Fibroblast of skin of scalp (primary cell): ENCODE measurements around the gene FDX2.
"Not testable (repeated sequence)": the region's sequence is repeated elsewhere in the genome, so short reads cannot be mapped to it uniquely, and the experiment has no call there.

Experiments
- DNase-seq: peaks from one replicate; pipeline ENCODE4 v3.0.0-alpha.2; 2013

The FDX2 gene

GRCh38 chr19:10283301-10284064 lies 32.3 kb downstream of the FDX2 start:
- no peak for DNase-seq

DNA sequence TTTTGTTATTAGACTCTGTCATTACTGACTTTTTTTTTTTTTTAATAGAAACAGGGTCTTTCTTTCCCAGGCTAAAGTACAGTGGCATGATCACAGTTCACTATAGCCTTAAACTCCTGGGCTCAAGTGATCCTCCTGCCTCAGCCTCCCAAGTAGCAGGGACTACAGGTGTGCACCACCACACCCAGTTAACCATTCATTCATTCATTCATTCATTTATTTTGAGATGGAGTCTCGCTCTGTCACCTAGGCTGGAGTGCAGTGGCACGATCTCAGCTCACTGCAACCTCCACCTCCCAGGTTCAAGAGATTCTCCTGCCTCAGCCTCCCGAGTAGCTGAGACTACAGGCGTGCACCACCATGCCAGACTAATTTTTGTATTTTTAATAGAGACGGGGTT lies 33.8 kb downstream of the FDX2 start:
- DNase-seq: not testable (repeated sequence)

DNA sequence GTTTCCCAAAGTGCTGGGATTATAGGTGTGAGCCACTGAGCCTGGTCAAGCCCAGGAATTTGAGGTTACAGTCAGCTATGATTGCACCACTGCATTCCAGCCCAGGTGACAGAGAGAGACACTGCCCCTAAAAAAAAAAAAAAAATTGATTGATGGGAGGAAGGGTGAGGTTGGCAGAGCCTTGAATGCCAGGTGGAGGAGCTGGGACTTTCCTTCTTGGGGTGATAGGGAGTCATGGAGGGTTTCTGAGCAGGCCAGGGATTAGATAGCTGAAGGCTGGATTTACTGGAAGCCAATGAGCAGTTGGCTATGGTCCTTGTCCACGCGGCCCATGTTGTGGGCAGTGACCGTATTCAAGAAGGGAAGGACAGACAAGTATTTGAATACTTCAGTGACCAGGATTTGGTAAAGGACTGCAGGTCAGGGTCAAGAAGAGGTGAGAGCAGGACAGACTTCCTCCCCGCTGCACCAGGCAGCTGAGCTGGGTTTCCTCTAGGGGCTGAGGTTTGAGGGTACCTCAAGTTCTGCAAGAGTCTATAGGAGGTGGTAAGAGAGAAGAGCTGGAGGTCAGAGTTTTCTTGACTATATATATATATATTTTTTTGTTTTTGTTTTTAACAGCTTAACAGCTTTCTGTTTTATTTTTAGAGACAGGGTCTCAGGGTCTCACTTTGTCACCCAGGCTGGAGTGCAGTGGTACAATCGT lies 35.9 kb downstream of the FDX2 start:
- DNase-seq: no peak

DNA sequence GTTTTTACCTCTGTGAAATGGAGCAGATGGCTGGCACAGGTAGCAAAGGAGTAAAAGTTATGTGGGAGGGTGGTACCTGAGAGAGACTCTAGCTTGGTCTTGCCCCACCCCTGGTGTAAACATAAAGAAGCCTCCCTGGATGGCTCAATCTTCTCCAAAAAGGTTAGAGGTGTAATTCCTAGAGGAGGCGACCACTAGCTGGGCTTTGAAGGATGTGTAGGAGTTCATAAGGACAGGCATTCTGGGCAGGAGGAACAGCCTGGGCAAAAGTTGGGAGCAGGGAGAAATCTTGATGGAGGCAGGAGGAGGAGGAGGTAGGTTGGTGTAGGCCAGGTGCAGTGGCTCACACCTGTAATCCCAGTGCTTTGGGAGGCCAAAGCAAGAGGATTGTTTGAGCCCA lies 36.9 kb downstream of the FDX2 start:
- DNase-seq: no peak

GRCh38 chr19:10277795-10278589 lies 37.8 kb downstream of the FDX2 start:
- no peak for DNase-seq

DNA sequence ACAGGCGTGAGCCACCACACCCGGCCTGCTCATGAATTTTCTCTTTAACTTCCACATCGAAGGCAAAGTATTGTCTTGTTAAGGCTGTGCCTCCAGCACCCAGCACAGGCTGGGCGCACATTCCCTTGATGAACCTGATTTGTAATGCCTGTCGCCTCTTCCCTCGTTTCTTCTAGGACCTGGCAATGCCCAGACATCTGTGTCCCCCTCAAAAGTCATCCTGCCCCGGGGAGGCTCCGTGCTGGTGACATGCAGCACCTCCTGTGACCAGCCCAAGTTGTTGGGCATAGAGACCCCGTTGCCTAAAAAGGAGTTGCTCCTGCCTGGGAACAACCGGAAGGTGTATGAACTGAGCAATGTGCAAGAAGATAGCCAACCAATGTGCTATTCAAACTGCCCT lies 41.2 kb downstream of the FDX2 start:
- no peak for DNase-seq

- no peak for DNase-seq
Observed at GRCh38 chr19:10271543-10272086, 44.2 kb downstream of the FDX2 start.

- peak; percentile 38 for DNase-seq
Observed at GRCh38 chr19:10270616-10271394, 45.0 kb downstream of the FDX2 start, which contains the start of gene ICAM1. TSS of gene ICAM1 (plus strand) at chr19:10271120. CDS start at chr19:10271160, 40 bp downstream.

DNA sequence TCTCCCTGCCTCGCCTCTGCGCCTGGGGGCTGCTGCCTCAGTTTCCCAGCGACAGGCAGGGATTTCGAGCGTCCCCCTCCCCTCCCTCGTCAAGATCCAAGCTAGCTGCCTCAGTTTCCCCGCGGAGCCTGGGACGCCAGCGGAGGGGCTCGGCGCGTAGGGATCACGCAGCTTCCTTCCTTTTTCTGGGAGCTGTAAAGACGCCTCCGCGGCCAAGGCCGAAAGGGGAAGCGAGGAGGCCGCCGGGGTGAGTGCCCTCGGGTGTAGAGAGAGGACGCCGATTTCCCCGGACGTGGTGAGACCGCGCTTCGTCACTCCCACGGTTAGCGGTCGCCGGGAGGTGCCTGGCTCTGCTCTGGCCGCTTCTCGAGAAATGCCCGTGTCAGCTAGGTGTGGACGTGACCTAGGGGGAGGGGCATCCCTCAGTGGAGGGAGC lies 45.6 kb downstream of the FDX2 start:
- no peak for DNase-seq

- peak; percentile 70 for DNase-seq
Observed at GRCh38 chr19:10269333-10270179, 46.3 kb downstream of the FDX2 start.

GRCh38 chr19:10268071-10268470 lies 47.7 kb downstream of the FDX2 start:
- no peak for DNase-seq

GRCh38 chr19:10266706-10267105 lies 49.1 kb downstream of the FDX2 start:
- no peak for DNase-seq

GRCh38 chr19:10262771-10263170 lies 53.0 kb downstream of the FDX2 start:
- DNase-seq: peak; percentile 64

DNA sequence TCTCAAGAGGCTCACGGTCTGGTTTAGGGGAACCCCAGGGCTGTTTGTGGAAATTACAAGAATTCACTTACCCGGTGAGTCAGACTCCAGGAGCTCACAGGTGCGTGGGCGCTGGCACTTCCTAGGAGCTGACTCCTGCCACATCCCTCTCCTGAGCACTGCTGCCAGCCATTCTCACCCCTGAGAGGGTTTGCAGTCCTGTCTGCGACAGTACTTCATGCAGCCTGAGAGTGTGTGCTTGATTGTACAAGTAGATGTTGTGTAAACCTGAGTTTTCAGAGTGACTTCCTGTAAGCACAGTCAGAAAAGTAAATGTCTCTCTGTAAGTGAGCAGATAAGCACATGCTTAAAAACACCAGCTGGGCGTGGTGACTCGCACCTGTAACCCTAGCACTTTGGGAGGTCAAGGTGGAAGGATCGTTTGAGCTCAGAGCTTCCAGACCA lies 55.7 kb downstream of the FDX2 start:
- DNase-seq: no peak
